Neuronal stem cell (in vitro differentiated cells): Measurements from ENCODE around the gene SLC10A3.

Experiments used
- DNase-seq: peaks from one replicate; pipeline ENCODE4 v3.0.0-alpha.2; 2013; ENCODE audit warnings: low spot score
- H2AFZ ChIP-seq: one replicate; pipeline ENCODE4 v1.6.1; 2013; ENCODE audit warnings: mild to moderate bottlenecking, low read length, inconsistent platforms
- H2AK5ac ChIP-seq: 2 replicates; pipeline ENCODE4 v1.6.1; 2013; ENCODE audit warnings: low read depth, mild to moderate bottlenecking, inconsistent platforms, low read length, moderate library complexity, mixed read lengths
- H2BK120ac ChIP-seq: 2 replicates; pipeline ENCODE4 v1.6.1; 2013; ENCODE audit warnings: low read depth, mild to moderate bottlenecking, inconsistent platforms, low read length, moderate library complexity, mixed read lengths
- H2BK12ac ChIP-seq: one replicate; pipeline ENCODE4 v1.6.1; 2013; ENCODE audit warnings: low read length, inconsistent platforms
- H2BK15ac ChIP-seq: 2 replicates; pipeline ENCODE4 v1.6.1; 2013; ENCODE audit warnings: mild to moderate bottlenecking, low read length, inconsistent platforms, mixed read lengths
- H2BK5ac ChIP-seq: one replicate; pipeline ENCODE4 v1.6.1; 2013; ENCODE audit warnings: inconsistent platforms, mild to moderate bottlenecking, low read length, moderate library complexity
- H3K14ac ChIP-seq: one replicate; pipeline ENCODE4 v1.6.1; 2013; ENCODE audit warnings: low read length, inconsistent platforms
- H3K18ac ChIP-seq: 2 replicates; pipeline ENCODE4 v1.6.1; 2013; ENCODE audit warnings: low read length, inconsistent platforms
- H3K23ac ChIP-seq: 2 replicates; pipeline ENCODE4 v1.6.1; 2013; ENCODE audit warnings: low read depth, mild to moderate bottlenecking, mixed read lengths, low read length, inconsistent platforms; ENCODE audit not compliant: poor library complexity
- H3K27ac ChIP-seq: replicated peaks from 3 replicates; pipeline ENCODE4 v1.5.1; 2013; ENCODE audit warnings: low read length, inconsistent platforms
- H3K27me3 ChIP-seq, 3 experiments: 2 replicates each; pipeline ENCODE4 v1.6.1; 2013; ENCODE audit warnings: low read length in 3 of 3, mild to moderate bottlenecking in 2 of 3, inconsistent platforms in 1 of 3, low read depth in 1 of 3, mixed read lengths in 1 of 3, moderate library complexity in 1 of 3; ENCODE audit not compliant: control insufficient read depth in 3 of 3, insufficient read depth in 3 of 3
- H3K36me3 ChIP-seq, 2 donors: replicated peaks in 1 of 2; 2 replicates each; pipeline ENCODE4 v1.6.1; 2013; ENCODE audit warnings: low read length in 2 of 2; ENCODE audit not compliant: control insufficient read depth in 2 of 2, insufficient read depth in 2 of 2
- H3K4ac ChIP-seq: 2 replicates; pipeline ENCODE4 v1.6.1; 2013; ENCODE audit warnings: inconsistent platforms, mild to moderate bottlenecking, low read length, moderate library complexity
- H3K4me1 ChIP-seq, 2 donors: 1 replicate in 1 of 2; 2 replicates in 1 of 2; pipeline ENCODE4 v1.6.1; 2013; ENCODE audit warnings: low read length in 2 of 2, low read depth in 1 of 2; ENCODE audit not compliant: control insufficient read depth in 2 of 2, insufficient read depth in 1 of 2
- H3K4me2 ChIP-seq: one replicate; pipeline ENCODE4 v1.6.1; 2013; ENCODE audit warnings: mild to moderate bottlenecking, low read length, inconsistent platforms; ENCODE audit not compliant: insufficient read depth, poor library complexity, severe bottlenecking
- H3K4me3 ChIP-seq, 2 donors: 2 replicates each; pipeline ENCODE4 v1.5.1; 2013; ENCODE audit warnings: low read length in 2 of 2, mild to moderate bottlenecking in 2 of 2, inconsistent platforms in 1 of 2, moderate library complexity in 1 of 2
- H3K79me1 ChIP-seq: one replicate; pipeline ENCODE4 v1.6.1; 2013; ENCODE audit warnings: low read depth, mild to moderate bottlenecking, inconsistent platforms, low read length, moderate library complexity
- H3K9ac ChIP-seq: one replicate; pipeline ENCODE4 v1.6.1; 2013; ENCODE audit warnings: mild to moderate bottlenecking, low read depth, low read length, inconsistent platforms; ENCODE audit not compliant: poor library complexity
- H3K9me3 ChIP-seq, 2 donors: replicated peaks in 1 of 2; 2 replicates each; pipeline versions ENCODE3 to v1.6.1; 2013; ENCODE audit warnings: low read length in 2 of 2, mild to moderate bottlenecking in 2 of 2, inconsistent platforms in 1 of 2, low read depth in 1 of 2, mixed read lengths in 1 of 2, moderate library complexity in 1 of 2; ENCODE audit not compliant: control insufficient read depth in 2 of 2, insufficient read depth in 1 of 2
- H4K8ac ChIP-seq: one replicate; pipeline ENCODE4 v1.6.1; 2013; ENCODE audit warnings: low read depth, mild to moderate bottlenecking, inconsistent platforms, low read length, moderate library complexity
- H4K91ac ChIP-seq: one replicate; pipeline ENCODE4 v1.6.1; 2013; ENCODE audit warnings: low read length, low read depth, mild to moderate bottlenecking, inconsistent platforms; ENCODE audit not compliant: poor library complexity
- WGBS, 2 donors: extraction: QIAGEN DNeasy Blood & Tissue Kit; methylation state at CpG; one replicate each; pipeline ENCODE4 v1.1.7; 2013; ENCODE audit warnings: missing lambda C conversion rate in 2 of 2, mixed read lengths in 1 of 2; ENCODE audit not compliant: insufficient read length in 2 of 2, insufficient replicate concordance in 1 of 2; ENCODE audit errors: extremely low coverage in 2 of 2; 5-methylcytosine and 5-hydroxymethylcytosine counted together

SLC10A3 gene

GRCh38 chrX:154470914-154471568 is 19.4 kb downstream of the SLC10A3 start:
- no peak for DNase-seq
- H4K91ac ChIP-seq: no peak overlapping the region

GRCh38 chrX:154470434-154470833 is 20.0 kb downstream of the SLC10A3 start:
- H3K36me3 ChIP-seq: peaks cover 15 to 70% of the 10 kb centered on the region in 2 donors
- no peak for DNase-seq
- no peak overlapping the region for H3K4me3 ChIP-seq
- no peak overlapping the region for H2BK5ac ChIP-seq
- H3K23ac ChIP-seq: no peak overlapping the region
- H2AK5ac ChIP-seq: no peak overlapping the region
- no peak overlapping the region for H3K18ac ChIP-seq
- H4K8ac ChIP-seq: no peak overlapping the region
- no peaks in the 10 kb centered on the region for H3K27me3 ChIP-seq
- no peak overlapping the region for H4K91ac ChIP-seq
- H2AFZ ChIP-seq: no peak overlapping the region
- H2BK12ac ChIP-seq: no peak overlapping the region
- H3K27ac ChIP-seq: no peak overlapping the region
- no peak overlapping the region for H2BK120ac ChIP-seq
- no peaks in the 10 kb centered on the region for H3K9me3 ChIP-seq
- H2BK15ac ChIP-seq: no peak overlapping the region
- H3K4me1 ChIP-seq: no peaks in the 10 kb centered on the region
- H3K9ac ChIP-seq: no peak overlapping the region
- H3K79me1 ChIP-seq: peaks cover 2% of the 10 kb centered on the region
- no peak overlapping the region for H3K4me2 ChIP-seq
- no peak overlapping the region for H3K4ac ChIP-seq
- no CpG with 5 or more reads among the region's 14 CpGs for WGBS, 2 donors
- H3K14ac ChIP-seq: no peak overlapping the region

More at GRCh38 chrX:154470914-154471568, 19.4 kb downstream of the SLC10A3 start:
- Histone ChIP-seq H3K27ac (no peak overlapping the region), H3K4me3 (no peak overlapping the region), H3K4ac (no peak overlapping the region), H2BK15ac (no peak overlapping the region), H3K23ac (no peak overlapping the region), H2AK5ac (no peak overlapping the region), H3K27me3 (no peaks in the 10 kb centered on the region), H3K79me1 (peaks cover 2% of the 10 kb centered on the region), H2AFZ (no peak overlapping the region), H3K9ac (no peak overlapping the region), H2BK120ac (no peak overlapping the region), H3K4me2 (no peak overlapping the region), H2BK5ac (no peak overlapping the region), H3K4me1 (no peaks in the 10 kb centered on the region), H2BK12ac (no peak overlapping the region), H3K14ac (no peak overlapping the region), H3K18ac (no peak overlapping the region), H3K9me3 (no peaks in the 10 kb centered on the region), H4K8ac (no peak overlapping the region), H3K36me3 (peaks cover 15 to 66% of the 10 kb centered on the region in 2 donors)
- no CpG with 5 or more reads among the region's 23 CpGs for WGBS, 2 donors

GRCh38 chrX:154469880-154470279 is 20.5 kb downstream of the SLC10A3 start:
- no peak overlapping the region for H2BK12ac ChIP-seq
- no peak overlapping the region for H2BK15ac ChIP-seq
- DNase-seq: no peak
- no peak overlapping the region for H3K9ac ChIP-seq
- no peak overlapping the region for H3K27ac ChIP-seq
- no peak overlapping the region for H2BK5ac ChIP-seq
- no CpG with 5 or more reads among the region's 18 CpGs for WGBS, 2 donors
- H3K79me1 ChIP-seq: peaks cover 2% of the 10 kb centered on the region
- H3K4me1 ChIP-seq: no peaks in the 10 kb centered on the region
- no peaks in the 10 kb centered on the region for H3K27me3 ChIP-seq
- no peak overlapping the region for H4K91ac ChIP-seq
- no peak overlapping the region for H3K4me3 ChIP-seq
- no peak overlapping the region for H2BK120ac ChIP-seq
- no peak overlapping the region for H4K8ac ChIP-seq
- H3K14ac ChIP-seq: no peak overlapping the region
- H2AFZ ChIP-seq: no peak overlapping the region
- H2AK5ac ChIP-seq: no peak overlapping the region
- no peaks in the 10 kb centered on the region for H3K9me3 ChIP-seq
- H3K4me2 ChIP-seq: no peak overlapping the region
- H3K36me3 ChIP-seq: peaks cover 15 to 76% of the 10 kb centered on the region in 2 donors
- H3K18ac ChIP-seq: no peak overlapping the region
- H3K4ac ChIP-seq: no peak overlapping the region
- H3K23ac ChIP-seq: no peak overlapping the region

DNA sequence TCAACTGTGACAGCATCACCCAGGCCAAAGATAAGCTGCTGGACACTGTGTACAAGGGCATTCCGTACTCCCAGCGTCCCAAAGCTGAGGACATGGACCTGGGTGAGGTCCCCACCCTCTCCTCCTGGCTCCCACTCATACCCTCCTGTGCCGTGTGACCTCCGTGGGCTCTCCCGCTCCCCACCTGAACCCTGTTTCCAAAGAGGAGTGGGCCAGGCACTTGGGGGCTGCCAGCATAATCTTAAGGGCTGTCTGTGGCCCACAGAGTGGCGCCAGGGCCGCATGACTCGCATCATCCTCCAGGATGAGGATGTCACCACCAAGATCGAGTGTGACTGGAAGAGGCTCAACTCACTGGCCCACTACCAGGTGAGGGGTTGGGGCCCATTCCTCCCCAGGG is 21.3 kb downstream of the SLC10A3 start:
- H3K9ac ChIP-seq: no peak overlapping the region
- H3K23ac ChIP-seq: no peak overlapping the region
- H2AFZ ChIP-seq: no peak overlapping the region
- H3K9me3 ChIP-seq: no peaks in the 10 kb centered on the region
- no peak overlapping the region for H4K91ac ChIP-seq
- H2BK15ac ChIP-seq: no peak overlapping the region
- no peak for DNase-seq
- no peak overlapping the region for H2BK5ac ChIP-seq
- H2AK5ac ChIP-seq: no peak overlapping the region
- H2BK12ac ChIP-seq: no peak overlapping the region
- H3K27ac ChIP-seq: no peak overlapping the region
- H3K4ac ChIP-seq: no peak overlapping the region
- no peak overlapping the region for H3K18ac ChIP-seq
- H3K4me2 ChIP-seq: no peak overlapping the region
- H3K79me1 ChIP-seq: peaks cover 2% of the 10 kb centered on the region
- H4K8ac ChIP-seq: no peak overlapping the region
- no peak overlapping the region for H3K14ac ChIP-seq
- no peak overlapping the region for H3K4me3 ChIP-seq
- no peaks in the 10 kb centered on the region for H3K4me1 ChIP-seq
- WGBS, 2 donors: no CpG with 5 or more reads among the region's 9 CpGs
- H3K36me3 ChIP-seq: peaks cover 15 to 81% of the 10 kb centered on the region in 2 donors
- no peaks in the 10 kb centered on the region for H3K27me3 ChIP-seq
- H2BK120ac ChIP-seq: no peak overlapping the region
